ENCODE data around the gene PRDM16. TPM values are rescaled to one million over a fixed set of nuclear protein-coding genes. Genes with fewer than 3 reads are reported as not detected.

The PRDM16 gene
- total and polyA plus RNA-seq, 2 of the 13 experiments (the other 11 are each of a cell fraction or from before 2014, with no cell fraction given): 0.15 to 0.81 TPM

DNA sequence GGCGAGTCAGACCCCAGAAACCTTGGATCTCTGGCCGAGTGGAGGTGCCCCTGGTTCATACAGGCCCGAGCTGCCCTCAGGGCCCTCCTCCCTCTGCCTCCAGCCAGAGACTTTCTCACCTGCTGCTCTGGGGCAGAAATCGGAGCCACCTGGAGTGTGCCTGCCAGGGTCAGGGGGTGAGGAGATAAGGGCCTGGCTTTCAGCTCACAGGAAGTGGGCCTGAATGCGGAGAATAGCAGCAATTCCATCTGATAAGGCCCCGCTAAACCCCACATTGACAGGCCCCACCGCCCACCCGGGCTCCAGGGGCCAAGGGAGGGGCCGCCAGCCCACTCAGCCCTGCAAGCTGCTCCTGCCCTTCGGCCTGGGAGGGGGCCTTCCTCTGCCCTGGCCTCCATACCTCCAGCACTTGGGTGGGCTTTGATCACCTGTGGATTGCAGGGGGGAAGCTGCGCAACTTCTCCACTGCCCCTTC, 261.8 kb downstream of the PRDM16 start (continued):
- TF ChIP-seq, protein P1, sequence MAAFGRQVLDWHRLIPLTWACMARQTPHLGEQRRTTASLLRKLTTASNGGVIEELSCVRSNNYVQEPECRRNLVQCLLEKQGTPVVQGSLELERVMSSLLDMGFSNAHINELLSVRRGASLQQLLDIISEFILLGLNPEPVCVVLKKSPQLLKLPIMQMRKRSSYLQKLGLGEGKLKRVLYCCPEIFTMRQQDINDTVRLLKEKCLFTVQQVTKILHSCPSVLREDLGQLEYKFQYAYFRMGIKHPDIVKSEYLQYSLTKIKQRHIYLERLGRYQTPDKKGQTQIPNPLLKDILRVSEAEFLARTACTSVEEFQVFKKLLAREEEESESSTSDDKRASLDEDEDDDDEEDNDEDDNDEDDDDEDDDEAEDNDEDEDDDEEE (CRISPR knock-in tag; IDR thresholded peaks at IDR 0.05): no peak
- no peak for TF ChIP-seq ZNF121 (CRISPR knock-in tag; IDR thresholded peaks at IDR 0.05)
- TF ChIP-seq FOXP1 (IDR thresholded peaks at IDR 0.05): no peak
- 0 out of 2 replicates have a peak, but pooled peaks have one; percentile 12 for TF ChIP-seq FOXP1 (CRISPR knock-in tag; IDR thresholded peaks at IDR 0.05)
- no peak for TF ChIP-seq SMC3 (IDR thresholded peaks at IDR 0.05; ENCODE audit: low read length)
- TF ChIP-seq ZSCAN9 (CRISPR knock-in tag; IDR thresholded peaks at IDR 0.05; ENCODE audit: borderline replicate concordance): no peak
- peak in 1 of 2 experiments; percentile 36; a peak in 1 of 4 replicates for TF ChIP-seq EP300 (IDR thresholded peaks at IDR 0.05; ENCODE audit: low read depth in 2 of 2, low read length in 2 of 2)
- no peak for TF ChIP-seq EP300 (CRISPR knock-in tag; IDR thresholded peaks at IDR 0.05; ENCODE audit: borderline replicate concordance)
- TF ChIP-seq MTF1 (CRISPR knock-in tag; IDR thresholded peaks at IDR 0.05): no peak
- TF ChIP-seq HDAC1 (CRISPR knock-in tag; IDR thresholded peaks at IDR 0.05): peak; percentile 21; the same call in 1 of the 2 replicates
- TF ChIP-seq HNRNPH1 (optimal IDR thresholded peaks at IDR 0.05; ENCODE audit: low read depth, low read length): no peak
- peak; percentile 45; the same call in 1 of the 2 replicates for TF ChIP-seq GATAD2A (CRISPR knock-in tag; IDR thresholded peaks at IDR 0.05)
- 0 out of 2 replicates have a peak, but pooled peaks have one; percentile 23 for TF ChIP-seq TSC22D2 (CRISPR knock-in tag; IDR thresholded peaks at IDR 0.05; ENCODE audit: borderline replicate concordance)
- TF ChIP-seq TEAD3 (CRISPR knock-in tag; optimal IDR thresholded peaks at IDR 0.05; ENCODE audit: borderline replicate concordance): peak; percentile 16
- TF ChIP-seq SALL1 (CRISPR knock-in tag; IDR thresholded peaks at IDR 0.05): peak; percentile 39; the same call in 1 of the 2 replicates
- 0 out of 2 replicates have a peak, but pooled peaks have one; percentile 26 for TF ChIP-seq ELF1 (CRISPR knock-in tag; IDR thresholded peaks at IDR 0.05)
- TF ChIP-seq ZSCAN25 (CRISPR knock-in tag; IDR thresholded peaks at IDR 0.05): peak; percentile 82
- no peak for TF ChIP-seq GATAD1 (CRISPR knock-in tag; IDR thresholded peaks at IDR 0.05)
- no peak for TF ChIP-seq ZNF510 (CRISPR knock-in tag; IDR thresholded peaks at IDR 0.05; ENCODE audit: low read depth)
- TF ChIP-seq, protein P2, sequence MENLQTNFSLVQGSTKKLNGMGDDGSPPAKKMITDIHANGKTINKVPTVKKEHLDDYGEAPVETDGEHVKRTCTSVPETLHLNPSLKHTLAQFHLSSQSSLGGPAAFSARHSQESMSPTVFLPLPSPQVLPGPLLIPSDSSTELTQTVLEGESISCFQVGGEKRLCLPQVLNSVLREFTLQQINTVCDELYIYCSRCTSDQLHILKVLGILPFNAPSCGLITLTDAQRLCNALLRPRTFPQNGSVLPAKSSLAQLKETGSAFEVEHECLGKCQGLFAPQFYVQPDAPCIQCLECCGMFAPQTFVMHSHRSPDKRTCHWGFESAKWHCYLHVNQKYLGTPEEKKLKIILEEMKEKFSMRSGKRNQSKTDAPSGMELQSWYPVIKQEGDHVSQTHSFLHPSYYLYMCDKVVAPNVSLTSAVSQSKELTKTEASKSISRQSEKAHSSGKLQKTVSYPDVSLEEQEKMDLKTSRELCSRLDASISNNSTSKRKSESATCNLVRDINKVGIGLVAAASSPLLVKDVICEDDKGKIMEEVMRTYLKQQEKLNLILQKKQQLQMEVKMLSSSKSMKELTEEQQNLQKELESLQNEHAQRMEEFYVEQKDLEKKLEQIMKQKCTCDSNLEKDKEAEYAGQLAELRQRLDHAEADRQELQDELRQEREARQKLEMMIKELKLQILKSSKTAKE (CRISPR knock-in tag; IDR thresholded peaks at IDR 0.05; ENCODE audit: borderline replicate concordance): no peak
- no peak for TF ChIP-seq SUZ12 (IDR thresholded peaks at IDR 0.05; ENCODE audit: low read depth, low read length)
- no peak for TF ChIP-seq ZNF225 (CRISPR knock-in tag; IDR thresholded peaks at IDR 0.05)
- peak; percentile 87 for TF ChIP-seq ZSCAN29 (CRISPR knock-in tag; conservative IDR thresholded peaks at IDR 0.05)
- TF ChIP-seq ZNF562 (CRISPR knock-in tag; IDR thresholded peaks at IDR 0.05; ENCODE audit: borderline replicate concordance): no peak
- no peak for TF ChIP-seq NFYC (CRISPR knock-in tag; IDR thresholded peaks at IDR 0.05)
- TF ChIP-seq ZNF329 (CRISPR knock-in tag; IDR thresholded peaks at IDR 0.05; ENCODE audit: low read depth): no peak
- TF ChIP-seq, protein P3, sequence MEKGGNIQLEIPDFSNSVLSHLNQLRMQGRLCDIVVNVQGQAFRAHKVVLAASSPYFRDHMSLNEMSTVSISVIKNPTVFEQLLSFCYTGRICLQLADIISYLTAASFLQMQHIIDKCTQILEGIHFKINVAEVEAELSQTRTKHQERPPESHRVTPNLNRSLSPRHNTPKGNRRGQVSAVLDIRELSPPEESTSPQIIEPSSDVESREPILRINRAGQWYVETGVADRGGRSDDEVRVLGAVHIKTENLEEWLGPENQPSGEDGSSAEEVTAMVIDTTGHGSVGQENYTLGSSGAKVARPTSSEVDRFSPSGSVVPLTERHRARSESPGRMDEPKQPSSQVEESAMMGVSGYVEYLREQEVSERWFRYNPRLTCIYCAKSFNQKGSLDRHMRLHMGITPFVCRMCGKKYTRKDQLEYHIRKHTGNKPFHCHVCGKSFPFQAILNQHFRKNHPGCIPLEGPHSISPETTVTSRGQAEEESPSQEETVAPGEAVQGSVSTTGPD (CRISPR knock-in tag; IDR thresholded peaks at IDR 0.05): no peak
- peak; percentile 57; the same call in 1 of the 2 replicates for TF ChIP-seq TBX2 (CRISPR knock-in tag; IDR thresholded peaks at IDR 0.05; ENCODE audit: borderline replicate concordance)
- TF ChIP-seq, protein P4, sequence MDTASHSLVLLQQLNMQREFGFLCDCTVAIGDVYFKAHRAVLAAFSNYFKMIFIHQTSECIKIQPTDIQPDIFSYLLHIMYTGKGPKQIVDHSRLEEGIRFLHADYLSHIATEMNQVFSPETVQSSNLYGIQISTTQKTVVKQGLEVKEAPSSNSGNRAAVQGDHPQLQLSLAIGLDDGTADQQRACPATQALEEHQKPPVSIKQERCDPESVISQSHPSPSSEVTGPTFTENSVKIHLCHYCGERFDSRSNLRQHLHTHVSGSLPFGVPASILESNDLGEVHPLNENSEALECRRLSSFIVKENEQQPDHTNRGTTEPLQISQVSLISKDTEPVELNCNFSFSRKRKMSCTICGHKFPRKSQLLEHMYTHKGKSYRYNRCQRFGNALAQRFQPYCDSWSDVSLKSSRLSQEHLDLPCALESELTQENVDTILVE (CRISPR knock-in tag; IDR thresholded peaks at IDR 0.05): no peak
